HepG2 (cell line): ENCODE results near the gene LHFPL6. TPM values are rescaled to one million over a fixed set of nuclear protein-coding genes. Genes with fewer than 3 reads are reported as not detected.

Experiments used
- ATAC-seq: fragments of 200-7000 bp; cut with Tn5 transposase; 3 replicates; pipeline ENCODE4 v1.9.1; 2020; ENCODE audit warnings: mild to moderate bottlenecking, moderate library complexity
- BruUV-seq: library from RNA; stranded (reverse); fragments of 400-500 nt; replicated peaks from 2 replicates; lab custom pipeline; 2021; lab: Mats Ljungman, UMichigan
- CTCF ChIA-PET: fragments of 300-600 bp; formaldehyde crosslinking; extraction: SDS; loops from one replicate; lab custom pipeline; 2021; ENCODE audit warnings: low total read pairs, inconsistent platforms, low intra/inter-chr PET ratio; lab: Yijun Ruan, JAX
- POLR2A ChIA-PET: fragments of 350-600 bp; sonication (Branson Sonifier 250); formaldehyde crosslinking; loops from one replicate; lab custom pipeline; 2020; ENCODE audit warnings: antibody characterized with exemption, inconsistent platforms; lab: Yijun Ruan, JAX
- DNase-seq: peaks from one replicate; pipeline ENCODE4 v3.0.0-alpha.2; 2015; ENCODE audit warnings: low spot score
- FAIRE-seq: peaks from 3 replicates; lab custom pipeline; 2011; peaks lifted over from hg19 to GRCh38; lab: Jason Lieb, UNC
- H2AFZ ChIP-seq: one replicate; pipeline ENCODE4 v1.6.1; 2011; ENCODE audit warnings: low read length, inconsistent platforms
- H3K27ac ChIP-seq: fragments of 300-600 bp; 3 replicates; pipeline ENCODE4 v1.8.0; 2011; ENCODE audit warnings: mixed run types, mild to moderate bottlenecking, mixed read lengths, low read length, inconsistent platforms; ENCODE audit not compliant: insufficient read depth; ENCODE audit errors: extremely low read length
- H3K27me3 ChIP-seq, 2 experiments: fragments of 200-600 bp in 1 of 2; 2 replicates in 1 of 2; 3 replicates in 1 of 2; pipeline versions ENCODE4 v1.6.0 to v1.8.0; 2011; ENCODE audit warnings: low read length in 2 of 2, mild to moderate bottlenecking in 2 of 2, moderate library complexity in 2 of 2, inconsistent platforms in 1 of 2; ENCODE audit not compliant: insufficient read depth in 2 of 2, control insufficient read depth in 1 of 2
- H3K36me3 ChIP-seq, 2 experiments: fragments of 200-600 bp in 1 of 2; replicated peaks in 1 of 2; 2 replicates in 1 of 2; 3 replicates in 1 of 2; pipeline versions ENCODE4 v1.5.1 to v1.8.0; 2011; ENCODE audit warnings: low read length in 2 of 2, inconsistent platforms in 1 of 2; ENCODE audit not compliant: insufficient read depth in 2 of 2, control insufficient read depth in 1 of 2
- H3K4me1 ChIP-seq: 2 replicates; pipeline ENCODE4 v1.5.1; 2012; ENCODE audit warnings: low read length, inconsistent platforms; ENCODE audit not compliant: insufficient read depth
- H3K4me2 ChIP-seq: 2 replicates; pipeline ENCODE4 v1.6.0; 2011; ENCODE audit warnings: low read depth, low read length, inconsistent platforms
- H3K4me3 ChIP-seq, 3 experiments: fragments of 200-600 bp in 1 of 3; sonication (generic), shearing (Covaris generic) in 1 of 3; replicated peaks in 1 of 3; 2 replicates each; pipeline ENCODE4 v1.5.1; 2011 to 2016; ENCODE audit warnings: low read length in 3 of 3, inconsistent platforms in 2 of 3, low read depth in 2 of 3, mild to moderate bottlenecking in 2 of 3, control low read depth in 1 of 3, mixed read lengths in 1 of 3; ENCODE audit not compliant: insufficient read depth in 1 of 3
- H3K79me2 ChIP-seq: one replicate; pipeline ENCODE4 v1.6.1; 2011; ENCODE audit warnings: low read length, inconsistent platforms; ENCODE audit not compliant: insufficient read depth
- H3K9ac ChIP-seq: 2 replicates; pipeline ENCODE4 v1.6.0; 2011; ENCODE audit warnings: mild to moderate bottlenecking, low read depth, low read length, inconsistent platforms; ENCODE audit not compliant: insufficient read depth
- H3K9me3 ChIP-seq: 2 replicates; pipeline ENCODE4 v1.5.1; 2012; ENCODE audit warnings: mild to moderate bottlenecking, low read length
- H4K20me1 ChIP-seq: 2 replicates; pipeline ENCODE4 v1.6.0; 2011; ENCODE audit warnings: inconsistent platforms, mild to moderate bottlenecking, low read length, moderate library complexity; ENCODE audit not compliant: insufficient read depth
- ELK4 ChIP-seq: sonication (generic); formaldehyde crosslinking; IDR thresholded peaks from 2 replicates; pipeline ENCODE4 v1.9.0; 2021; ENCODE audit warnings: missing genetic modification reagents, borderline replicate concordance
- GABPA ChIP-seq, 2 experiments: IDR thresholded peaks; 2 replicates each; pipeline ENCODE4 v1.6.1; 2011 to 2016; ENCODE audit warnings: low read depth in 2 of 2, low read length in 1 of 2, missing biosample characterization in 1 of 2, missing genetic modification characterization in 1 of 2
- HDAC6 ChIP-seq: fragments of 200-600 bp; sonication (generic); IDR thresholded peaks from 2 replicates; pipeline ENCODE4 v1.7.0; 2017; ENCODE audit warnings: mild to moderate bottlenecking, antibody characterized with exemption, low read length, low read depth
- KAT7 ChIP-seq: IDR thresholded peaks from 2 replicates; pipeline ENCODE4 v1.6.1; 2018; ENCODE audit warnings: borderline replicate concordance, missing compliant biosample characterization
- NR2C2 ChIP-seq: sonication (generic); formaldehyde crosslinking; IDR thresholded peaks from 2 replicates; pipeline ENCODE4 v1.4.0; 2020; ENCODE audit warnings: missing genetic modification reagents, mild to moderate bottlenecking, moderate library complexity, borderline replicate concordance
- POLR2A ChIP-seq, 2 experiments: IDR thresholded peaks; 2 replicates each; pipeline ENCODE4 v1.6.1; 2011; ENCODE audit warnings: low read depth in 2 of 2, low read length in 2 of 2, mild to moderate bottlenecking in 1 of 2, moderate library complexity in 1 of 2; ENCODE audit not compliant: insufficient read depth in 1 of 2
- PRPF4 ChIP-seq: fragments of 200-400 bp; formaldehyde crosslinking; IDR thresholded peaks from 2 replicates; pipeline ENCODE4 v1.6.1; 2016; ENCODE audit warnings: low read length, low read depth; ENCODE audit not compliant: poor library complexity, severe bottlenecking
- ZNF17 ChIP-seq: sonication (generic); formaldehyde crosslinking; IDR thresholded peaks from 2 replicates; pipeline ENCODE4 v1.5.0; 2020; ENCODE audit warnings: mild to moderate bottlenecking, missing genetic modification reagents
- ZNF740 ChIP-seq: sonication (generic); formaldehyde crosslinking; IDR thresholded peaks from 2 replicates; pipeline ENCODE4 v1.4.0; 2020; ENCODE audit warnings: missing genetic modification reagents
- WGBS: methylation state at CpG from one replicate; pipeline ENCODE4 v1.1.6; 2017; ENCODE audit warnings: low lambda C conversion rate; 5-methylcytosine and 5-hydroxymethylcytosine counted together
- in situ Hi-C: cut with HindIII; loops from 2 replicates; pipeline ENCODE4 v1.10.0; 2017; ENCODE audit warnings: low pct_unique_long_range_greater_than_20kb; ENCODE audit not compliant: extremely low pct_ligation_motif_present
- intact Hi-C: fragments of 100-400 bp; cut with micrococcal nuclease; formaldehyde crosslinking; loops from one replicate; pipeline ENCODE4 v1.10.0; 2022; ENCODE audit not compliant: unreplicated experiment
- polyA plus RNA-seq, 8 experiments: library from polyadenylated mRNA; depleted of rRNA in 3 of 8; stranded (reverse) in 7 of 8; unstranded in 1 of 8; fragments of >200 nt; fragmentation: Illumina TruSeq in 4 of 8; extraction: Trizol in 4 of 8; gene quantifications; 2 replicates each; pipeline versions ENCODE4 v1.2.1 to v1.2.3, GENCODE V29; 2011 to 2016; ENCODE audit warnings: low read depth in 4 of 8, missing spikeins in 1 of 8, mixed read lengths in 1 of 8; ENCODE audit not compliant: insufficient read depth in 1 of 8
- total RNA-seq, 5 experiments: library from RNA; depleted of rRNA; stranded (reverse); fragments of >200 nt; fragmentation: Illumina TruSeq; extraction: Trizol; gene quantifications; 2 replicates each; pipeline ENCODE4 v1.2.3, GENCODE V29; 2016; ENCODE audit warnings: low read depth in 1 of 5
- TF ChIP-seq, protein P1 (sequence below): sonication (generic); formaldehyde crosslinking; IDR thresholded peaks from 2 replicates; pipeline ENCODE4 v1.4.0; 2020; ENCODE audit warnings: missing genetic modification reagents, mild to moderate bottlenecking, borderline replicate concordance
- TF ChIP-seq, protein P2 (sequence below): sonication (generic); formaldehyde crosslinking; IDR thresholded peaks from 2 replicates; pipeline ENCODE4 v1.4.0; 2020; ENCODE audit warnings: missing genetic modification reagents
- TF ChIP-seq, protein P3 (sequence below): sonication (generic); formaldehyde crosslinking; IDR thresholded peaks from 2 replicates; pipeline ENCODE4 v1.4.0; 2020; ENCODE audit warnings: missing genetic modification reagents

LHFPL6 gene
- total and polyA plus RNA-seq, 2 of the 13 experiments (the other 11 are each of a cell fraction or from before 2014, with no cell fraction given) = not detected

- FAIRE-seq (no peak), ATAC-seq (no peak), DNase-seq (no peak)
- Histone ChIP-seq H3K4me3 (no peak overlapping the region), H3K4me2 (no peak overlapping the region), H3K36me3 (no peaks in the 10 kb centered on the region), H3K9ac (no peak overlapping the region), H3K4me1 (no peaks in the 10 kb centered on the region), H3K9me3 (no peaks in the 10 kb centered on the region), H3K27ac (no peak overlapping the region), H4K20me1 (no peaks in the 10 kb centered on the region), H3K79me2 (no peaks in the 10 kb centered on the region), H2AFZ (no peak overlapping the region), H3K27me3 (no peaks in the 10 kb centered on the region)
- BruUV-seq = no TSS peak
- intact Hi-C loops (no loop called here), in situ Hi-C loops (no loop called here)
- WGBS = 8% methylated on average over 5 of the region's 5 CpGs
- CTCF ChIA-PET = no interaction called here
- POLR2A ChIA-PET = no interaction called here
- TF ChIP-seq ZNF17 (CRISPR knock-in tag) (no peak), ZNF740 (no peak), KAT7 (CRISPR knock-in tag) (no peak), NR2C2 (CRISPR knock-in tag) (no peak), GABPA (IDR thresholded peaks at IDR 0.05; ENCODE audit: low read depth, low read length) (no peak), GABPA (CRISPR knock-in tag; IDR thresholded peaks at IDR 0.05; ENCODE audit: low read depth) (no peak), HDAC6 (no peak), PRPF4 (no peak), POLR2A (IDR thresholded peaks at IDR 0.05; ENCODE audit: insufficient read depth in 1 of 2, low read depth in 2 of 2, low read length in 2 of 2) (no peak), ELK4 (CRISPR knock-in tag) (no peak)
- TF ChIP-seq, protein P1, sequence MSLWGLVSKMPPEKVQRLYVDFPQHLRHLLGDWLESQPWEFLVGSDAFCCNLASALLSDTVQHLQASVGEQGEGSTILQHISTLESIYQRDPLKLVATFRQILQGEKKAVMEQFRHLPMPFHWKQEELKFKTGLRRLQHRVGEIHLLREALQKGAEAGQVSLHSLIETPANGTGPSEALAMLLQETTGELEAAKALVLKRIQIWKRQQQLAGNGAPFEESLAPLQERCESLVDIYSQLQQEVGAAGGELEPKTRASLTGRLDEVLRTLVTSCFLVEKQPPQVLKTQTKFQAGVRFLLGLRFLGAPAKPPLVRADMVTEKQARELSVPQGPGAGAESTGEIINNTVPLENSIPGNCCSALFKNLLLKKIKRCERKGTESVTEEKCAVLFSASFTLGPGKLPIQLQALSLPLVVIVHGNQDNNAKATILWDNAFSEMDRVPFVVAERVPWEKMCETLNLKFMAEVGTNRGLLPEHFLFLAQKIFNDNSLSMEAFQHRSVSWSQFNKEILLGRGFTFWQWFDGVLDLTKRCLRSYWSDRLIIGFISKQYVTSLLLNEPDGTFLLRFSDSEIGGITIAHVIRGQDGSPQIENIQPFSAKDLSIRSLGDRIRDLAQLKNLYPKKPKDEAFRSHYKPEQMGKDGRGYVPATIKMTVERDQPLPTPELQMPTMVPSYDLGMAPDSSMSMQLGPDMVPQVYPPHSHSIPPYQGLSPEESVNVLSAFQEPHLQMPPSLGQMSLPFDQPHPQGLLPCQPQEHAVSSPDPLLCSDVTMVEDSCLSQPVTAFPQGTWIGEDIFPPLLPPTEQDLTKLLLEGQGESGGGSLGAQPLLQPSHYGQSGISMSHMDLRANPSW (CRISPR knock-in tag) = no peak
- TF ChIP-seq, protein P2, sequence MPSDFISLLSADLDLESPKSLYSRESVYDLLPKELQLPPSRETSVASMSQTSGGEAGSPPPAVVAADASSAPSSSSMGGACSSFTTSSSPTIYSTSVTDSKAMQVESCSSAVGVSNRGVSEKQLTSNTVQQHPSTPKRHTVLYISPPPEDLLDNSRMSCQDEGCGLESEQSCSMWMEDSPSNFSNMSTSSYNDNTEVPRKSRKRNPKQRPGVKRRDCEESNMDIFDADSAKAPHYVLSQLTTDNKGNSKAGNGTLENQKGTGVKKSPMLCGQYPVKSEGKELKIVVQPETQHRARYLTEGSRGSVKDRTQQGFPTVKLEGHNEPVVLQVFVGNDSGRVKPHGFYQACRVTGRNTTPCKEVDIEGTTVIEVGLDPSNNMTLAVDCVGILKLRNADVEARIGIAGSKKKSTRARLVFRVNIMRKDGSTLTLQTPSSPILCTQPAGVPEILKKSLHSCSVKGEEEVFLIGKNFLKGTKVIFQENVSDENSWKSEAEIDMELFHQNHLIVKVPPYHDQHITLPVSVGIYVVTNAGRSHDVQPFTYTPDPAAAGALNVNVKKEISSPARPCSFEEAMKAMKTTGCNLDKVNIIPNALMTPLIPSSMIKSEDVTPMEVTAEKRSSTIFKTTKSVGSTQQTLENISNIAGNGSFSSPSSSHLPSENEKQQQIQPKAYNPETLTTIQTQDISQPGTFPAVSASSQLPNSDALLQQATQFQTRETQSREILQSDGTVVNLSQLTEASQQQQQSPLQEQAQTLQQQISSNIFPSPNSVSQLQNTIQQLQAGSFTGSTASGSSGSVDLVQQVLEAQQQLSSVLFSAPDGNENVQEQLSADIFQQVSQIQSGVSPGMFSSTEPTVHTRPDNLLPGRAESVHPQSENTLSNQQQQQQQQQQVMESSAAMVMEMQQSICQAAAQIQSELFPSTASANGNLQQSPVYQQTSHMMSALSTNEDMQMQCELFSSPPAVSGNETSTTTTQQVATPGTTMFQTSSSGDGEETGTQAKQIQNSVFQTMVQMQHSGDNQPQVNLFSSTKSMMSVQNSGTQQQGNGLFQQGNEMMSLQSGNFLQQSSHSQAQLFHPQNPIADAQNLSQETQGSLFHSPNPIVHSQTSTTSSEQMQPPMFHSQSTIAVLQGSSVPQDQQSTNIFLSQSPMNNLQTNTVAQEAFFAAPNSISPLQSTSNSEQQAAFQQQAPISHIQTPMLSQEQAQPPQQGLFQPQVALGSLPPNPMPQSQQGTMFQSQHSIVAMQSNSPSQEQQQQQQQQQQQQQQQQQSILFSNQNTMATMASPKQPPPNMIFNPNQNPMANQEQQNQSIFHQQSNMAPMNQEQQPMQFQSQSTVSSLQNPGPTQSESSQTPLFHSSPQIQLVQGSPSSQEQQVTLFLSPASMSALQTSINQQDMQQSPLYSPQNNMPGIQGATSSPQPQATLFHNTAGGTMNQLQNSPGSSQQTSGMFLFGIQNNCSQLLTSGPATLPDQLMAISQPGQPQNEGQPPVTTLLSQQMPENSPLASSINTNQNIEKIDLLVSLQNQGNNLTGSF (CRISPR knock-in tag) = no peak
- TF ChIP-seq, protein P3, sequence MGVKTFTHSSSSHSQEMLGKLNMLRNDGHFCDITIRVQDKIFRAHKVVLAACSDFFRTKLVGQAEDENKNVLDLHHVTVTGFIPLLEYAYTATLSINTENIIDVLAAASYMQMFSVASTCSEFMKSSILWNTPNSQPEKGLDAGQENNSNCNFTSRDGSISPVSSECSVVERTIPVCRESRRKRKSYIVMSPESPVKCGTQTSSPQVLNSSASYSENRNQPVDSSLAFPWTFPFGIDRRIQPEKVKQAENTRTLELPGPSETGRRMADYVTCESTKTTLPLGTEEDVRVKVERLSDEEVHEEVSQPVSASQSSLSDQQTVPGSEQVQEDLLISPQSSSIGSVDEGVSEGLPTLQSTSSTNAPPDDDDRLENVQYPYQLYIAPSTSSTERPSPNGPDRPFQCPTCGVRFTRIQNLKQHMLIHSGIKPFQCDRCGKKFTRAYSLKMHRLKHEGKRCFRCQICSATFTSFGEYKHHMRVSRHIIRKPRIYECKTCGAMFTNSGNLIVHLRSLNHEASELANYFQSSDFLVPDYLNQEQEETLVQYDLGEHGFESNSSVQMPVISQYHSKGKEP = no peak
These were observed 74.9 kb downstream of the LHFPL6 start for GRCh38 chr13:39527961-39528660.
